Endothelial cell of umbilical vein (primary cell): ENCODE results near the gene CTBP2. TPM values are rescaled to one million over a fixed set of nuclear protein-coding genes. Genes with fewer than 3 reads are reported as not detected.

ENCODE experiments used
- BruUV-seq: library from RNA; stranded (reverse); fragments of 400-500 nt; replicated peaks from 2 replicates; lab custom pipeline; 2021; lab: Mats Ljungman, UMichigan
- CTCF ChIA-PET: fragments of 300-600, 350-600 bp; sonication (Branson Sonifier 250); formaldehyde crosslinking; loops from one replicate; lab custom pipeline; 2021; ENCODE audit warnings: antibody characterized with exemption, inconsistent platforms; lab: Charles Lee
- POLR2A ChIA-PET: fragments of 300-600, 350-600 bp; sonication (Branson Sonifier 250); formaldehyde crosslinking; loops from one replicate; lab custom pipeline; 2021; ENCODE audit warnings: antibody characterized with exemption, inconsistent platforms; lab: Charles Lee
- DNase-seq: peaks from one replicate; pipeline ENCODE4 v3.0.0-alpha.2; 2011; ENCODE audit warnings: low read depth, low spot score
- FAIRE-seq: peaks from 2 replicates; lab custom pipeline; 2011; peaks lifted over from hg19 to GRCh38; lab: Jason Lieb, UNC
- H2AFZ ChIP-seq: 2 replicates; pipeline ENCODE4 v1.6.0; 2012; ENCODE audit warnings: low read depth, low read length, control low read depth, inconsistent platforms
- H3K27ac ChIP-seq: 2 replicates; pipeline ENCODE4 v1.5.1; 2011; ENCODE audit warnings: low read depth, mild to moderate bottlenecking, control low read depth, low read length, moderate library complexity; ENCODE audit not compliant: insufficient read depth
- H3K27me3 ChIP-seq, 2 experiments: 2 replicates each; pipeline versions ENCODE4 v1.6.0 to v1.6.1; 2011; ENCODE audit warnings: low read length in 2 of 2, mixed read lengths in 1 of 2; ENCODE audit not compliant: control insufficient read depth in 2 of 2, insufficient read depth in 2 of 2
- H3K36me3 ChIP-seq, 2 experiments: 2 replicates in 1 of 2; 3 replicates in 1 of 2; pipeline ENCODE4 v1.5.1; 2011; ENCODE audit warnings: low read length in 2 of 2, mild to moderate bottlenecking in 1 of 2, moderate library complexity in 1 of 2; ENCODE audit not compliant: control insufficient read depth in 2 of 2, insufficient read depth in 2 of 2; ENCODE audit errors: extremely low read depth in 1 of 2
- H3K4me1 ChIP-seq: 3 replicates; pipeline ENCODE4 v1.5.1; 2011; ENCODE audit warnings: mild to moderate bottlenecking, low read length; ENCODE audit not compliant: control insufficient read depth, insufficient read depth; ENCODE audit errors: extremely low read depth
- H3K4me2 ChIP-seq: 2 replicates; pipeline ENCODE4 v1.6.1; 2011; ENCODE audit warnings: low read length, control low read depth, mixed read lengths; ENCODE audit not compliant: insufficient read depth
- H3K4me3 ChIP-seq, 3 experiments: fragments of 200-600 bp in 1 of 3; sonication (generic), shearing (Covaris generic) in 1 of 3; replicated peaks in 1 of 3; 2 replicates each; pipeline ENCODE4 v1.5.1; 2011 to 2016; ENCODE audit warnings: control low read depth in 3 of 3, low read length in 3 of 3, mild to moderate bottlenecking in 2 of 3, inconsistent platforms in 1 of 3, low read depth in 1 of 3, moderate library complexity in 1 of 3; ENCODE audit not compliant: insufficient read depth in 1 of 3
- H3K79me2 ChIP-seq: 2 replicates; pipeline ENCODE4 v1.6.0; 2012; ENCODE audit warnings: low read length, inconsistent platforms; ENCODE audit not compliant: control insufficient read depth, insufficient read depth
- H3K9ac ChIP-seq: replicated peaks from 2 replicates; pipeline ENCODE3; 2011; ENCODE audit warnings: low read length, control low read depth; ENCODE audit not compliant: insufficient read depth; ENCODE audit errors: extremely low read depth
- H3K9me1 ChIP-seq: replicated peaks from 3 replicates; pipeline ENCODE4 v1.6.0; 2011; ENCODE audit warnings: mild to moderate bottlenecking, low read length; ENCODE audit not compliant: control insufficient read depth, insufficient read depth; ENCODE audit errors: extremely low read depth
- H3K9me3 ChIP-seq: replicated peaks from 2 replicates; pipeline ENCODE4 v1.5.1; 2012; ENCODE audit warnings: low read length, inconsistent platforms; ENCODE audit not compliant: control insufficient read depth, insufficient read depth
- H4K20me1 ChIP-seq: replicated peaks from 2 replicates; pipeline ENCODE3; 2011; ENCODE audit warnings: mild to moderate bottlenecking, low read length; ENCODE audit not compliant: control insufficient read depth, insufficient read depth; ENCODE audit errors: extremely low read depth
- EZH2 ChIP-seq: IDR thresholded peaks from 2 replicates; pipeline ENCODE4 v1.6.1; 2012; ENCODE audit warnings: borderline replicate concordance, low read depth, mild to moderate bottlenecking, moderate library complexity, low read length, inconsistent platforms; ENCODE audit not compliant: severe bottlenecking
- FOS ChIP-seq: IDR thresholded peaks from 2 replicates; pipeline ENCODE4 v1.6.1; 2011; ENCODE audit warnings: mild to moderate bottlenecking, low read length, moderate library complexity, borderline replicate concordance; ENCODE audit not compliant: insufficient read depth
- GATA2 ChIP-seq: IDR thresholded peaks from 2 replicates; pipeline ENCODE4 v1.7.0; 2011; ENCODE audit warnings: low read depth, mild to moderate bottlenecking, moderate library complexity, mixed read lengths, low read length; ENCODE audit not compliant: insufficient read length, insufficient read depth
- JUN ChIP-seq: IDR thresholded peaks from 2 replicates; pipeline ENCODE4 v1.6.1; 2011; ENCODE audit warnings: borderline replicate concordance, low read depth; ENCODE audit not compliant: insufficient read length, insufficient read depth
- MYC ChIP-seq: IDR thresholded peaks from one replicate; pipeline ENCODE4 v1.6.1; 2011; ENCODE audit warnings: mild to moderate bottlenecking, low read depth, low read length
- POLR2A ChIP-seq: IDR thresholded peaks from 2 replicates; pipeline ENCODE4 v1.6.1; 2012; ENCODE audit warnings: low read depth, mild to moderate bottlenecking, control low read depth, low read length
- POLR2AphosphoS5 ChIP-seq: IDR thresholded peaks from 2 replicates; pipeline ENCODE4 v1.6.1; 2012; ENCODE audit warnings: low read depth, mild to moderate bottlenecking, control low read depth, low read length, moderate library complexity; ENCODE audit not compliant: insufficient read depth
- dilution Hi-C: fragments of 300-500 bp; cut with MboI; formaldehyde crosslinking; loops from one replicate; pipeline ENCODE4 v1.15.0; 2019; ENCODE audit warnings: low sequenced_read_pairs; ENCODE audit not compliant: extremely low pct_ligation_motif_present
- intact Hi-C: fragments of 100-400 bp; cut with micrococcal nuclease; formaldehyde crosslinking; loops from one replicate; pipeline ENCODE4 v1.10.0; 2022
- polyA plus RNA-seq, 4 experiments: library from polyadenylated mRNA; depleted of rRNA in 3 of 4; stranded (reverse) in 3 of 4; unstranded in 1 of 4; fragments of >200 nt; gene quantifications; 2 replicates each; pipeline versions ENCODE4 v1.2.1 to v1.2.3, GENCODE V29; 2011 to 2012; ENCODE audit warnings: missing spikeins in 1 of 4
- total RNA-seq: library from RNA; stranded (reverse); gene quantifications from 2 replicates; pipeline ENCODE4 v1.2.3, GENCODE V29; 2021
- TF ChIP-seq, protein P1 (sequence below): IDR thresholded peaks from 2 replicates; pipeline ENCODE4 v1.6.1; 2011; ENCODE audit not compliant: insufficient read depth, insufficient read length
- TF ChIP-seq, protein P2 (sequence below), 2 donors: IDR thresholded peaks; 1 replicate in 1 of 2; 2 replicates in 1 of 2; pipeline ENCODE4 v1.5.1; 2011; ENCODE audit warnings: low read length in 2 of 2, mild to moderate bottlenecking in 2 of 2, moderate library complexity in 2 of 2, control low read depth in 1 of 2, inconsistent platforms in 1 of 2, low read depth in 1 of 2; ENCODE audit not compliant: insufficient read depth in 1 of 2; ENCODE audit errors: extremely low read depth in 1 of 2

CTBP2 gene
- total and polyA plus RNA-seq, 2 donors (not counting 3 experiments of a cell fraction or from before 2014, with no cell fraction given), result 118 to 128 TPM

DNA sequence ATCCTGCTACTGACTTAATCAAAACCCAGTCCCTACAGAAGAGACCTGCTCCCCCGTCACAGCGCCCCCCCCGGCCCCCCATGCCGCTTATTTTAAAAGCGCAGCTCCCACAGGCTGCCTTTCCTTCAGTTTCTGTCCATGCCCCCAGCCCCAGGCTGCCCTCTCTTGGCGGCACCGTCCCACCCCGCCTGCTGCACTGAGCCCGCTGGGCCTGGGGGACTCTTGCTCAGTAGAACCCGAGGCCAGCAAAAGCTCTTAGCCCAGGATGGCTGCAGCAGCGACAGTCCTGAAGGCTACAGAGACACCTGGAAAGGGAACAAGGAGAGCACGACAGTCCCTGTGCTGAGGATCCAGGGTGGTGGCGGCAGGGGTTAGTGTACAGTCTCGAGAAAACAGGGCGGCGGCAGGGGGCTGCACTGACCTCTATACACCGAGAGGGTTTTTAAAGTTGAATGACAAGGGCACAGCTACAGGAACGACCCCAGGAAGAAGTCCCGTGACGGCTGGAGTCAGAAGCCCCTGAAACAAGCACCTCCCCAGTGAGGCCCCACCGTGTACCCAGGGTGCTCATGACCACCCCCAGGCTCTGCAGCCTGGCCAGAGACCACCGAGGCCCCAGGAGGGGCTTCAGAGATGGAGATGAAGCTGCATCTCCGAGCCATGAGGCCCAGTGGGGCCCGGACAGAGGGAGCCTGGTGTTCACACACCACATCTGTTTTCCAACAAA lies 164.1 kb downstream of the CTBP2 start:
- Histone ChIP-seq H3K27ac (no peak overlapping the region), H3K9me3 (no peaks in the 10 kb centered on the region), H3K9ac (no peak overlapping the region), H3K4me2 (no peak overlapping the region), H3K27me3 (no peaks in the 10 kb centered on the region), H2AFZ (no peak overlapping the region), H4K20me1 (no peaks in the 10 kb centered on the region), H3K9me1 (no peaks in the 10 kb centered on the region), H3K36me3 (peaks cover 28 to 73% of the 10 kb centered on the region in 2 experiments), H3K4me3 (no peak overlapping the region), H3K79me2 (peaks cover 3% of the 10 kb centered on the region), H3K4me1 (no peaks in the 10 kb centered on the region)
- no peak for TF ChIP-seq POLR2AphosphoS5
- TF ChIP-seq JUN, result no peak
- TF ChIP-seq, protein P1, sequence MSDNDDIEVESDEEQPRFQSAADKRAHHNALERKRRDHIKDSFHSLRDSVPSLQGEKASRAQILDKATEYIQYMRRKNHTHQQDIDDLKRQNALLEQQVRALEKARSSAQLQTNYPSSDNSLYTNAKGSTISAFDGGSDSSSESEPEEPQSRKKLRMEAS, result no peak
- TF ChIP-seq EZH2, result no peak
- no peak for TF ChIP-seq POLR2A
- TF ChIP-seq, protein P2, sequence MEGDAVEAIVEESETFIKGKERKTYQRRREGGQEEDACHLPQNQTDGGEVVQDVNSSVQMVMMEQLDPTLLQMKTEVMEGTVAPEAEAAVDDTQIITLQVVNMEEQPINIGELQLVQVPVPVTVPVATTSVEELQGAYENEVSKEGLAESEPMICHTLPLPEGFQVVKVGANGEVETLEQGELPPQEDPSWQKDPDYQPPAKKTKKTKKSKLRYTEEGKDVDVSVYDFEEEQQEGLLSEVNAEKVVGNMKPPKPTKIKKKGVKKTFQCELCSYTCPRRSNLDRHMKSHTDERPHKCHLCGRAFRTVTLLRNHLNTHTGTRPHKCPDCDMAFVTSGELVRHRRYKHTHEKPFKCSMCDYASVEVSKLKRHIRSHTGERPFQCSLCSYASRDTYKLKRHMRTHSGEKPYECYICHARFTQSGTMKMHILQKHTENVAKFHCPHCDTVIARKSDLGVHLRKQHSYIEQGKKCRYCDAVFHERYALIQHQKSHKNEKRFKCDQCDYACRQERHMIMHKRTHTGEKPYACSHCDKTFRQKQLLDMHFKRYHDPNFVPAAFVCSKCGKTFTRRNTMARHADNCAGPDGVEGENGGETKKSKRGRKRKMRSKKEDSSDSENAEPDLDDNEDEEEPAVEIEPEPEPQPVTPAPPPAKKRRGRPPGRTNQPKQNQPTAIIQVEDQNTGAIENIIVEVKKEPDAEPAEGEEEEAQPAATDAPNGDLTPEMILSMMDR (IDR thresholded peaks at IDR 0.05; ENCODE audit: extremely low read depth in 1 of 2, insufficient read depth in 1 of 2, low read depth in 1 of 2, low read length in 2 of 2), result no peak
- no peak for TF ChIP-seq GATA2
- no peak for TF ChIP-seq FOS
- TF ChIP-seq MYC, result no peak
- DNase-seq, result no peak
- dilution Hi-C loops, result no loop called here
- intact Hi-C loops, result no loop called here
- ChIA-PET CTCF (no interaction called here), POLR2A (interaction anchor here (0.6 kb wide), 1 partner anchor 254 kb away, joined by 4 read pairs; no protein-coding TSS in a partner anchor)
- FAIRE-seq, result no peak
- BruUV-seq, result no TSS peak
